ENCODE results near the gene NUBPL.
"Not testable (repeated sequence)": the region's sequence is repeated elsewhere in the genome, so short reads cannot be mapped to it uniquely, and the experiment has no call there.

The NUBPL gene

DNA sequence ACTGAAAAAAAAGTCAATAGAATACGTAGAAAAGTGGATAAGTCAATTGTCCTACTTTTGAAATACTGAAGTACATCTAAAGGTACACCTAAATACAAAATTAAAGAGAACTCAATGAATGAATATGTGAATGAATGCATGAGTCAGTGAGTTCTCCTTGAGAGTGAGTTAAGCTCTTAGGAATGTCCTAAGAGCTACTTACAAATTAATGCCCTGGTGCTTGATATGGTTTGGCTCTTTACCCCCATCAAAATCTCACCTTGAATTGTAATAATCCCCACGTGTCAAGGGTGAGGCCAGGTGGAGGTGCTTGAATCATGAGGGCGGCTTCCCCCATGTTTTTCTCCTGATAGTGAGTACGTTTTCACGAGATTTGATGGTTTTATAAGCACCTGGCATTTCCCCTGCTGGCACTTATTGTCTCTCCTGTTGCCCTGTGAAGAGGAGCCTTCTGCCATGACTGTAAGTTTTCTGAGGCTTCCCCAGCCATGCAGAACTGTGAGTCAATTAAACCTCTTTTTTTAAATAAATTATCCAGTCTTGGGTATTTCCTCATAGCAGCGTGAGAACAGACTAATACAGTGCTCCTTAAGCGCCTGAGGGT is 323.7 kb downstream of the NUBPL start:
- no peak for FAIRE-seq

- FAIRE-seq, result no peak
Observed at GRCh38 chr14:31886156-31886835, 325.1 kb downstream of the NUBPL start.

DNA sequence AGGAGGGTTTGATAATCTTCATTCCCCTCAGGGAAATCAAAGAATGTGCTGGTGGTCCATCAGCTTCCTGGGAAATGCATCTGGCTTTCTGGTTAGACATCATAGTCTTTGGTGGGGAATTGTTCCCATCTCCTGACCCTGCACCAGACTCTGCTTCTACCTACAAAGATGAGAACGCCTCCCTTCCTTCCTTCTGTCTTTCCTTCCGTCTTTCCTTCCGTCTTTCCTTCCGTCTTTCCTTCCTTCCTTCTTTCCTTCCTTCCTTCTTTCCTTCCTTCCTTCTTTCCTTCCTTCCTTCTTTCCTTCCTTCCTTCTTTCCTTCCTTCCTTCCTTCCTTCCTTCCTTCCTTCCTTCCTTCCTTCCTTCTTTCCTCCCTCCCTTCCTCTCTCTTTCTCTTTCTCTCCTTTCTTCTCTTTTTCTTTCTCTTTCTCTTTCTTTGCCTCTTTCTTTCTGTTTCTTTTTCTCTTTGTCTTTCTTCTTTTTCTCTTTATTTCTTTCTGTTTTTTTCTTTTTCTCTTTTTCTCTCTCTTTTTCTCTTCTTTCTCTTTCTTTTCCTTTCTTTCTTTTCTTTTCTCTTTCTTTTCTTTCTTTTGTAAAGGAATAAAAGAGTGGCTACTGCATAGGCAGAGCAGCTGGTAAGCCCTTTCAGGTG is 326.9 kb downstream of the NUBPL start:
- no peak for FAIRE-seq

DNA sequence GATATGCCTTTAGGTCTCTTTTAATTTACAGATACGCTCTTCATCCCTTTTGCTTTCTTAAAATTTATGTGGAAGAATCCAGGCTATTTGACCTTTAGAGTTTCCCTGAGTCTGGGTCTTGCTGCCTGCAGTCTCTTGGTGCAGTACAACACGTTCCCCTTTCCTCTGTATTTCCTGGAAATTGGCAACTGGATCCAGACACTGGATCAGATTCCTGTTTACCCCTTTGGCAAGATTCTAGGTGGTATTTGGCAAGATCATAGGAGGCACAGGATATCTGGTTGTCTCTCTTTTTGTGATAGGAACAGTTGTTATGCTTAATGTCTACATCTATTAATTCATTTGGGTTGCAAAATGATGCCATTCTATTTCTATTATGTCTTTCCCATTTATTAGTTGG is 328.1 kb downstream of the NUBPL start:
- FAIRE-seq, result no peak

GRCh38 chr14:31890202-31890601 is 329.0 kb downstream of the NUBPL start:
- FAIRE-seq, result not testable (repeated sequence)

- FAIRE-seq, result no peak
Observed at GRCh38 chr14:31893221-31893757, 332.1 kb downstream of the NUBPL start.

DNA sequence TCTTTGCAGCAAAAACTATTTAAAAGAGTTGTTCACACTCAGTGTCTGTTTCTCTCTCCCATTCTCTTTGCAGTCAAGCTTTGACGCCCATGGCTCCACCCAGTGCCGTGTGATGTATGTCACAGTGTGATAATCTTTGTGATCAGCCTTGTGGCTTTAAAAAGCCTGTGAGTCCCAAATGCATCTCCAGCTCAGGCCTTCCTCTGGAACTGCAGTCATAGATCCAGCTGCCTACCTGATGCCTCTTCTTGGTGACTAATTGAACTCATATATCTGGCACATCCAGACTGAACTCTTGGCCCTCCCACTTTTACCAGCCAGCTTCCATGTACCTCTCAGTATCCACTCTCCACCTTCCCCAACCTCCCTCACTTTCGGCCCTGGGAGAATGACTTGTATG is 333.1 kb downstream of the NUBPL start:
- FAIRE-seq, result no peak

- no peak for FAIRE-seq
Observed at GRCh38 chr14:31895206-31895605, 334.0 kb downstream of the NUBPL start.

DNA sequence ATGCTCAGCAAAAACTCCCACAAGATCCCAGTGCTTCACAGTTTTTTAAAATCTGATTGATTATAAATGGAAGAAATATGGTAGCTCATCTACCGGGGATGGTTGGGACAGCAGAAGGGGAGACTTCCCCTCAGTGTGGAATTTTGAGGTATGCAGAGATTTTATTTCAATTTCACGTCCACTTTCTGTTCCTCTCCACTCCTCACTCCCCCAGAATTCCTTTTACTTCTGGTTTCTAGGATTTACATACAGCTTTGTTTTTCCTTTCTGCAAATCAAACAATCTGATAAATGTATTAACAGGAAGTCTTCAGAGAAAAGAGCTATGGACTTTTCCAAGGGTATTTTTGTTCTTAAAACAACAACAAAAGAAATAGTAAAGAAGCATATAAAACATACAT is 334.4 kb downstream of the NUBPL start:
- FAIRE-seq, result no peak

GRCh38 chr14:31897581-31898186 is 336.5 kb downstream of the NUBPL start:
- no peak for FAIRE-seq

GRCh38 chr14:31898838-31899528 is 337.8 kb downstream of the NUBPL start:
- FAIRE-seq, result no peak

DNA sequence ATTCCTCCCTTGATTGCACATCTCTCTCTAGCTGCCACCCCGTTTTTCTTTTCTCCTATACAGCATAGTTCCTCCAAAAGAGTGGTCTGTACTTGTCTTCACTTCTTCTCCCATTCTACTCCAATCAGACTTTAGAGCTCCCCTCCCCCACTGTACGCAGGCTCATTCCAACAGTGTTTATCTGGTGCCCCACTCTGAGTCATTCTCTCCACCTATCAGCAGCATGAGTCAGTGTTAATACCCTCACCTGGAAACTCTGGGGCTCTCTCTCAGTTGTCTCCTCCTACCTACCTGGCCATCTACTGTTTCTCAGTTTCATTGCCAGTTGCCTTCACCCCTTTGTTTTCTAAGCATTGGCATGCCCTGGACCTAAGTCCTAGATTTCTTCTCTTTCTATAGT is 340.8 kb downstream of the NUBPL start:
- no peak for FAIRE-seq

DNA sequence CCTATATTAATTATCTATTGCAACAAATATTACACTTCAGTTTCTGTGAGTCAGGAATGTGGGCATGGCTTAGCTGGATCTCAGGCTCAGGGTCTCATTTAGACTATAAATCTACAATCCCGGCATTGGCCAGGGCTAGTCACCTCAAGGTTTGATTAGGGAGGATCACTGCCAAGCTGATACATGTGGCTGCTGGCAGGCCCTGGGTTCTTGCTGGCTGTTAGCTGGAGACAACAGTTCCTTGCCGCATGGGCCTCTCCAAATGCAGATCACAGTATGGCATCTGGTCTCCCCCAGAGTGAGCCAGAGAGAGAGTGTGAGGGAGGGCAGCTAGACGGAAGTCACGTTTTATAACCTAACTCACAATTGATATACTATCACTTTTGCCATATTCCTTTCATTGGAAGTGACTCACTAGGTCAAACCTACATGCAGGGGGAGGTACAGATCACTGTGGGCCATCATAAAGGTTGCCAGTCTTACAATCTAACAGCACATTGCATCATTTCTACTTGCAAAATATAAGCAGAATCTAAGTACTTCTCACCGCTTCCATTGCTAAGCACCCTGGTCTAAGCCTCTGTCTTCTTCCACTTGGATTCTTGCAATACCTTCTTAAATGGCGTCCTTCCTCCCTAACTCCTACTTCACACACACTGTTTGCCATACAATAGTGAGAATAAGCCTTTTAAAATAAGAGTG is 341.9 kb downstream of the NUBPL start:
- FAIRE-seq, result no peak

DNA sequence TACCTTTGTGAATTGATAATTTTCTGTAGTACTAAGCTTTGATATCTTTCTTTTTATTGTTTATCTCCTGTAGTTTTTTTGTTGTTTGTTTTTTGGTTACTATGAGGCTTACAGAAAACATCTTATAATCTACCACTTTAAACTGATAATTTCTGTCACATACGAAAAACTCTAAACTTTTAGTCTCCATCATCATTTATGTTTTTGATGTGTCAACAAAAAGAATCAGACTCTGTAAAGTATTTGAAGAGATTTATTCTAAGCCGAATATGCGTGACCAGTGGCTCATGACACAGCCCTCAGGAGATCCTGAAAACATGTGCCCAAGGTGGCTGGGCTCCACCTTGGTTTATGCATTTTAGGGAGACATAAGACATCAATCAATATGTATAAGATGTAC is 348.8 kb downstream of the NUBPL start:
- peak; percentile 18 for FAIRE-seq
